HepG2 (cell line): Measurements from ENCODE around the gene RPH3AL. TPM values are rescaled to one million over a fixed set of nuclear protein-coding genes. Genes with fewer than 3 reads are reported as not detected.
"Not testable (repeated sequence)": the region's sequence is repeated elsewhere in the genome, so short reads cannot be mapped to it uniquely, and the experiment has no call there.

Source experiments
- ATAC-seq: fragments of 200-7000 bp; cut with Tn5 transposase; 3 replicates; pipeline ENCODE4 v1.9.1; 2020; ENCODE audit warnings: mild to moderate bottlenecking, moderate library complexity
- BruUV-seq: library from RNA; stranded (reverse); fragments of 400-500 nt; replicated peaks from 2 replicates; lab custom pipeline; 2021; lab: Mats Ljungman, UMichigan
- CTCF ChIA-PET: fragments of 300-600 bp; formaldehyde crosslinking; extraction: SDS; loops from one replicate; lab custom pipeline; 2021; ENCODE audit warnings: low total read pairs, inconsistent platforms, low intra/inter-chr PET ratio; lab: Yijun Ruan, JAX
- POLR2A ChIA-PET: fragments of 350-600 bp; sonication (Branson Sonifier 250); formaldehyde crosslinking; loops from one replicate; lab custom pipeline; 2020; ENCODE audit warnings: antibody characterized with exemption, inconsistent platforms; lab: Yijun Ruan, JAX
- DNase-seq: peaks from one replicate; pipeline ENCODE4 v3.0.0-alpha.2; 2015; ENCODE audit warnings: low spot score
- FAIRE-seq: peaks from 3 replicates; lab custom pipeline; 2011; peaks lifted over from hg19 to GRCh38; lab: Jason Lieb, UNC
- H2AFZ ChIP-seq: one replicate; pipeline ENCODE4 v1.6.1; 2011; ENCODE audit warnings: low read length, inconsistent platforms
- H3K27ac ChIP-seq: fragments of 300-600 bp; 3 replicates; pipeline ENCODE4 v1.8.0; 2011; ENCODE audit warnings: mixed run types, mild to moderate bottlenecking, mixed read lengths, low read length, inconsistent platforms; ENCODE audit not compliant: insufficient read depth; ENCODE audit errors: extremely low read length
- H3K27me3 ChIP-seq, 2 experiments: fragments of 200-600 bp in 1 of 2; 2 replicates in 1 of 2; 3 replicates in 1 of 2; pipeline versions ENCODE4 v1.6.0 to v1.8.0; 2011; ENCODE audit warnings: low read length in 2 of 2, mild to moderate bottlenecking in 2 of 2, moderate library complexity in 2 of 2, inconsistent platforms in 1 of 2; ENCODE audit not compliant: insufficient read depth in 2 of 2, control insufficient read depth in 1 of 2
- H3K36me3 ChIP-seq, 2 experiments: fragments of 200-600 bp in 1 of 2; replicated peaks in 1 of 2; 2 replicates in 1 of 2; 3 replicates in 1 of 2; pipeline versions ENCODE4 v1.5.1 to v1.8.0; 2011; ENCODE audit warnings: low read length in 2 of 2, inconsistent platforms in 1 of 2; ENCODE audit not compliant: insufficient read depth in 2 of 2, control insufficient read depth in 1 of 2
- H3K4me1 ChIP-seq: 2 replicates; pipeline ENCODE4 v1.5.1; 2012; ENCODE audit warnings: low read length, inconsistent platforms; ENCODE audit not compliant: insufficient read depth
- H3K4me2 ChIP-seq: 2 replicates; pipeline ENCODE4 v1.6.0; 2011; ENCODE audit warnings: low read depth, low read length, inconsistent platforms
- H3K4me3 ChIP-seq, 3 experiments: fragments of 200-600 bp in 1 of 3; sonication (generic), shearing (Covaris generic) in 1 of 3; replicated peaks in 1 of 3; 2 replicates each; pipeline ENCODE4 v1.5.1; 2011 to 2016; ENCODE audit warnings: low read length in 3 of 3, inconsistent platforms in 2 of 3, low read depth in 2 of 3, mild to moderate bottlenecking in 2 of 3, control low read depth in 1 of 3, mixed read lengths in 1 of 3; ENCODE audit not compliant: insufficient read depth in 1 of 3
- H3K79me2 ChIP-seq: one replicate; pipeline ENCODE4 v1.6.1; 2011; ENCODE audit warnings: low read length, inconsistent platforms; ENCODE audit not compliant: insufficient read depth
- H3K9ac ChIP-seq: 2 replicates; pipeline ENCODE4 v1.6.0; 2011; ENCODE audit warnings: mild to moderate bottlenecking, low read depth, low read length, inconsistent platforms; ENCODE audit not compliant: insufficient read depth
- H3K9me3 ChIP-seq: 2 replicates; pipeline ENCODE4 v1.5.1; 2012; ENCODE audit warnings: mild to moderate bottlenecking, low read length
- H4K20me1 ChIP-seq: 2 replicates; pipeline ENCODE4 v1.6.0; 2011; ENCODE audit warnings: inconsistent platforms, mild to moderate bottlenecking, low read length, moderate library complexity; ENCODE audit not compliant: insufficient read depth
- NR2F2 ChIP-seq: IDR thresholded peaks from 2 replicates; pipeline ENCODE4 v1.6.1; 2012; ENCODE audit warnings: low read depth, inconsistent platforms, borderline replicate concordance
- NR2F6 ChIP-seq, 2 experiments: IDR thresholded peaks; 2 replicates each; pipeline ENCODE4 v1.6.1; 2016; ENCODE audit warnings: antibody characterized with exemption in 1 of 2, mild to moderate bottlenecking in 1 of 2
- POLR2A ChIP-seq, 2 experiments: IDR thresholded peaks; 2 replicates each; pipeline ENCODE4 v1.6.1; 2011; ENCODE audit warnings: low read depth in 2 of 2, low read length in 2 of 2, mild to moderate bottlenecking in 1 of 2, moderate library complexity in 1 of 2; ENCODE audit not compliant: insufficient read depth in 1 of 2
- WGBS: methylation state at CpG from one replicate; pipeline ENCODE4 v1.1.6; 2017; ENCODE audit warnings: low lambda C conversion rate; 5-methylcytosine and 5-hydroxymethylcytosine counted together
- in situ Hi-C: cut with HindIII; loops from 2 replicates; pipeline ENCODE4 v1.10.0; 2017; ENCODE audit warnings: low pct_unique_long_range_greater_than_20kb; ENCODE audit not compliant: extremely low pct_ligation_motif_present
- intact Hi-C: fragments of 100-400 bp; cut with micrococcal nuclease; formaldehyde crosslinking; loops from one replicate; pipeline ENCODE4 v1.10.0; 2022; ENCODE audit not compliant: unreplicated experiment
- polyA plus RNA-seq, 8 experiments: library from polyadenylated mRNA; depleted of rRNA in 3 of 8; stranded (reverse) in 7 of 8; unstranded in 1 of 8; fragments of >200 nt; fragmentation: Illumina TruSeq in 4 of 8; extraction: Trizol in 4 of 8; gene quantifications; 2 replicates each; pipeline versions ENCODE4 v1.2.1 to v1.2.3, GENCODE V29; 2011 to 2016; ENCODE audit warnings: low read depth in 4 of 8, missing spikeins in 1 of 8, mixed read lengths in 1 of 8; ENCODE audit not compliant: insufficient read depth in 1 of 8
- total RNA-seq, 5 experiments: library from RNA; depleted of rRNA; stranded (reverse); fragments of >200 nt; fragmentation: Illumina TruSeq; extraction: Trizol; gene quantifications; 2 replicates each; pipeline ENCODE4 v1.2.3, GENCODE V29; 2016; ENCODE audit warnings: low read depth in 1 of 5

Gene RPH3AL
- total and polyA plus RNA-seq, 2 of the 13 experiments (the other 11 are each of a cell fraction or from before 2014, with no cell fraction given): 7.8 to 16.4 TPM

- H3K4me2 ChIP-seq; BruUV-seq; H4K20me1 ChIP-seq; H2AFZ ChIP-seq; H3K4me1 ChIP-seq; ATAC-seq; H3K27me3 ChIP-seq; FAIRE-seq; CTCF ChIA-PET; H3K79me2 ChIP-seq; H3K9ac ChIP-seq; H3K4me3 ChIP-seq; H3K27ac ChIP-seq; POLR2A ChIA-PET; in situ Hi-C loops; intact Hi-C loops; DNase-seq; TF ChIP-seq NR2F6 (CRISPR knock-in tag; IDR thresholded peaks at IDR 0.05): not testable (repeated sequence)
- H3K36me3 ChIP-seq: peaks cover 5 to 10% of the 10 kb centered on the region in 2 experiments; a peak in 3 of 5 replicates
- TF ChIP-seq NR2F2 (peak; percentile 61; the same call in 1 of the 2 replicates), NR2F6 (IDR thresholded peaks at IDR 0.05) (peak; percentile 67; the same call in 1 of the 2 replicates)
- peaks cover 29% of the 10 kb centered on the region for H3K9me3 ChIP-seq
- 66% methylated on average over 2 of the region's 2 CpGs for WGBS
Observed at GRCh38 chr17:317070-317469, 35.5 kb downstream of the RPH3AL start.

DNA sequence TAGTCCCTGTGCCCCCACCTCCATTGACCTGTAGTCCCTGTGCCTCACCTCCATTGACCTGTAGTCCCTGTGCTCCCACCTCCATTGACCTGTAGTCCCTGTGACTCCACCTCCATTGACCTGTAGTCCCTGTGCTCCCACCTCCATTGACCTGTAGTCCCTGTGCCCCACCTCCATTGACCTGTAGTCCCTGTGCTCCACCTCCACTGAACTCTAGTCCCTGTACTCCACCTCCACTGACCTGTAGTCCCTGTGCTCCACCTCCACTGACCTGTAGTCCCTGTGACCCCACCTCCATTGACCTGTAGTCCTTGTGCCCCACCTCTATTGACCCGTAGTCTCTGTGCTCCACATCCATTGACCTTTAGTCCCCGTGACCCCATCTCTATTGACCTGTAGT, 37.2 kb downstream of the RPH3AL start:
- H3K36me3 ChIP-seq, H3K9ac ChIP-seq, BruUV-seq, H4K20me1 ChIP-seq, intact Hi-C loops, H3K27me3 ChIP-seq, ATAC-seq, H2AFZ ChIP-seq, CTCF ChIA-PET, H3K79me2 ChIP-seq, H3K4me1 ChIP-seq, in situ Hi-C loops, POLR2A ChIA-PET, H3K27ac ChIP-seq, H3K4me3 ChIP-seq, H3K4me2 ChIP-seq: not testable (repeated sequence)
- peaks cover 29% of the 10 kb centered on the region for H3K9me3 ChIP-seq
- 72% methylated on average over 2 of the region's 2 CpGs for WGBS
- peak; percentile 79 for FAIRE-seq
- 0 out of 4 replicates have a peak, but pooled peaks of 1 of the 2 experiments have one; percentile 6 for TF ChIP-seq POLR2A (IDR thresholded peaks at IDR 0.05; ENCODE audit: insufficient read depth in 1 of 2, low read depth in 2 of 2, low read length in 2 of 2)
- DNase-seq: peak; percentile 12
